ENCODE data around the gene TBX1.
A peak's percentile ranks its signal among the peaks of the same experiment; 100 is the strongest.

Gene TBX1

DNA sequence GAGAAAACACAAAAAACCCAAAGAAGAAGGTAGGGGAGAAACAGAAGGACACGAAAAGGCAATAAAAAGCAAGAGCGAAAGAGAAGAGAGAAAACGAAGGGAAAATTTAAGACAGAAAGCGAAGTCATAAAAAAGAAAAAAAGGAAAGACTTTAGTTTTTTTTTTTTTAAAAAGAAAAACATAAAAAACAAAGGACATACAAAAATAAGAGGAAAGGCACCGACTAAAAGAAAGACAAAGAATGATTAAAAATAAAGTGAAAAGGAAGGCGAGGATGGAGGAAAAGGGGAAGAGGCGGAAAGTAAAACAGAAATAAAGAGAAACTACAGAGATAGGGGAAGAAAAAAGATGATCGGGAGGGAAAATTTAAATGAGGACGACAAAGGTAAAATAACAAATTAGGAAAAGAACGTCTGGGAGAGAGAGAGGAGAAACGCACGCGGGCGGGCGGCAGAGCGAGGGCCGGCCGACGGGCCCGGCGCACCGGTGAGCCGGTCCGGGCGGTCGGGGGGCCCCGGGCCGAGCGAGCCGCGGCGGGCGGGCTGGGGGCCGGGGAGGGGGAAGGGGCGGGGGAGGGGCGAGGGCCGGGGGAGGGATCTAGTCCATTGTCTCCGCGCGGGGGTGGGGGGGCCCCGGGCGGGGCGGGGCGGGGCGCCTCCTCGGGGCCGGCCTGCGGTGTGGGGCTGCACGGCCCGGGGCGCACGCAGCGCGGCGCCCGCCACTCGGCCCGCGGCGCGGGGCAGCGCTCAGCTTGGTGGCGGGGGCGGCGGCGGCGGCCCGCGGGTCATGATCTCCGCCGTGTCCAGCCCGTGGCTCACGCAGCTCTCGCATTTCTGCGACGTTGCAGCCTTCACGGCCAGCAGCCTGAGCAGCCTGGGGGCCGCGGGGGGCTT is at the start of gene TBX1:
TSS of gene TBX1 (plus strand) at position 721 of the 893 bp plus-strand sequence. CDS start at position 787, 66 bp downstream.
- no peak for DNase-seq (ENCODE audit: low spot score)

DNA sequence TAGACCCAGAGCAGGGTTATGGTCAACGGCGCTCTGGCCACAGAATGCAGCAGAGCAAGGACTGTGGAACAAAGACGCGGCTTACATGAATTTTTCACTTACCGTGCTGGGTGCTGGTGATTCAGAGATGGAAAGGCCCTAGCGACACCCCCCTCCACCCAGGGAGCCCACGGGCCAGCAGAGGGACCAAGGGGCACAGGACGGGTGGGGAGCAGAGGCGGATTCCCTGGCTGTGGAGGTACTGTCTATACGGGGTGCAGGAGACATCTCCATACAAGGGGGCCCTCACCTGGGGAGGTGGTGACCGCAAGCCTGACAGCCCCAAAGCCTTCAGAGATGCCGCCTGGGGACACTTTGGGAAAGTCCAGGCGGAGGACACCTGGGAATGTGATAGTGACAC is 47.3 kb upstream of the TBX1 start:
- DNase-seq (ENCODE audit: low spot score), result no peak

DNA sequence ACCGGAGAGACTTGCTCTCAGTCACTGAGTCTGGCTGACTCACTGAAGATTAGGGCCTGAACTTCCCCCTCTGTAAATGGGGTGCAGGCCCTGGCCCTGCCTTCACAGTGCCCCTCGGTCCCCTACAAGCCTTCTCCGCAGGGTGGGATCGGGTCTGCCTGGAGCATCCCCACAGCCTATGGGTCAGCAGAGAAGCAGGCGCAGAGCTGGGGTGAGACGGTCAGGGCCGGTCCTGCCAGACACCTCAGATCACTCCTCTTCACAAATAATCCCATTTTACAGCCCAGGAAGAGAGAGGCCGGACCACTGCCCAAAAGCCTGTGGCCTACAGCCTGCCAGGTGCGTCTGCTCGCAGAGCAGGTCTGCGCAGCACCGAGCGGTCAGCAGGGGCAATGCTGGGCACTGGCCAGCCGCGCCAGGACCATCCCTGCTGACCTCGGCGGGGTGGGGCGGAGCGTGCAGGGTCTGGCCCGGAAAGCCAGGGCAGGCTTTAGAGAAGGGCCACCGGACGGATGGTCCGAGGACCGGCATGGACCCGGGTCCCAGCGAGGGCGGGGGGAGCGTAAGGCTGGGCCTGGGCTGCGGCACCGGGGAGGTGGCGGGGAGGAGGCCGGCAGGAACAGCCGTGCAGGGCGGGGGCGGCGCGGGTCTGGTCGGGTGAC is 46.8 kb upstream of the TBX1 start:
- peak; percentile 37 for DNase-seq (ENCODE audit: low spot score)

- peak; percentile 40 for DNase-seq (ENCODE audit: low spot score)
Measured at GRCh38 chr22:19714312-19715187, 46.0 kb upstream of the TBX1 start, which contains the start of gene SEPTIN5. Gene SEPTIN5, plus strand, starts transcription at chr22:19714503. Its CDS starts 86 bp downstream, at chr22:19714589.

- no peak for DNase-seq (ENCODE audit: low spot score)
Measured at GRCh38 chr22:19715188-19715930, 45.2 kb upstream of the TBX1 start.

- no peak for DNase-seq (ENCODE audit: low spot score)
Measured at GRCh38 chr22:19716041-19716828, 44.3 kb upstream of the TBX1 start.

DNA sequence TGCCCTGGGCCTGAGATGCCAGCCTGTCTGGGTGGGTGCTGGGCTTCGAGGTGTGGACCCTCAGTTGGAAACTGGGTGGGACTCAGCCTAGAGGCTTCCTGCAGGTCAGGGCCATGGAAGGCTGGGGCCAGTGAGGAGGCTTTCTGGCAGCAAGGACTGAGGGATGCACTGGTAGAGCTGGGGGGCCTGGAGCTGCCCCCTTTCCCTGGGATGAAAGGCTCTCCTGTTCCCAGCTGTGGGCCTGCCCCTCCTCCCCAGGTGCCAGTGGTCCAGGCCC is 43.8 kb upstream of the TBX1 start:
- no peak for DNase-seq (ENCODE audit: low spot score)

DNA sequence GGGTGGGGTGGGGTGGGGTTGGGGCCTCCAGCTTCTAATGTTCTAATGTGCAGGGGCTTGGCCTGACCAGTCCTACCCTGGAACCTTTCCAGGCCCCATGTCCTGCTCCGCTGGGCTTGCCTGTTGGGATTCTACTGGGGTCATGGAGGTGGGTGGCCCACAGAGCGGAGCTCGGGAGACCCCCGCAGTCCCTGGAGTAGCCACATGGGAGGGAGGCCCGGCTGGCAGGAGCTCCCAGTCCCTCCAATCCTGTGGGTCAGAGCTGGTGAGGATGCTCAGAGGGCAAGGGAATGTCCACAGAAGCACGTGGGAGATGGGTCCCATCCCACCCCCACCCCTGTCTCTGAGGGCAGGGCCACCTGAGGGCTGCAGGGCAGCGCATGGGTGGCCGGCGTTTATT is 43.4 kb upstream of the TBX1 start:
- DNase-seq (ENCODE audit: low spot score), result peak; percentile 23

DNA sequence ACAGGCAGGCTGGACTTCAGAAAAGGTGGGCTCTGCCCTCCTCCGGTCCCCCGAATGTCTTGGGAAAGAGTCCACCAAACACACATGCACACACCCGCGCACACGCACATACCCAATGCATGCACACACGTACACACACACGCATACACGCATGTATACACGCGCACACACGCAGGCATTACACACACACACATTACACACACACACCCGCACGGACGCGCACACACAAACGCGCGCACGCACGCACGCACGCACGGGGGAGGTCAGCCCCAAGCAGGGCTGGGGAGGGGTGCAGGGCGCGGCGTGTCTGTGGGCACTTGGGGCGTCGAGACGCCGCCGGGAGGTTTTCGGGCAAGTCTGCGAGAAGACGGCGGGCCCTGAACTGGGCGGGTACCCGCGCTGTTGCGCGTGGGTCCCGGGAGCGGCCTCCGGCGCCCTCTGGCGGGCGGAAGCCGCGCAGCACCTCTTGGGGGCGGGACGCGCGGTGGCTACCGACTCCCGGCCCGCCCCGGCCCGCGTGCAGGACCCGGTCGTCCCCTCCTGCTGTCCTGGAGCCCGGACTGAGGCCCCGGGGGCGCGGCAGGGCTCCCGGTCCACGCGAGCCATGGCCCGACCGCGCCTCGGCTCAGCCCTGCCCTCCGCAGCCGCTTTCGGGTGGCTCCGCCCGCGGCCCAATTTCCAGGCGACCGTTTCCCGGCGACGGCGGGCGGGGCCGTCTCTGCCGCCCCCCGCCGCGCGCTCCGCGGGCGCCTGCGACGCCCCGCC is 42.7 kb upstream of the TBX1 start:
- DNase-seq (ENCODE audit: low spot score), result peak; percentile 93

- no peak for DNase-seq (ENCODE audit: low spot score)
Measured at GRCh38 chr22:19718456-19719049, 42.0 kb upstream of the TBX1 start.

GRCh38 chr22:19719050-19719482 is 41.5 kb upstream of the TBX1 start:
- no peak for DNase-seq (ENCODE audit: low spot score)

DNA sequence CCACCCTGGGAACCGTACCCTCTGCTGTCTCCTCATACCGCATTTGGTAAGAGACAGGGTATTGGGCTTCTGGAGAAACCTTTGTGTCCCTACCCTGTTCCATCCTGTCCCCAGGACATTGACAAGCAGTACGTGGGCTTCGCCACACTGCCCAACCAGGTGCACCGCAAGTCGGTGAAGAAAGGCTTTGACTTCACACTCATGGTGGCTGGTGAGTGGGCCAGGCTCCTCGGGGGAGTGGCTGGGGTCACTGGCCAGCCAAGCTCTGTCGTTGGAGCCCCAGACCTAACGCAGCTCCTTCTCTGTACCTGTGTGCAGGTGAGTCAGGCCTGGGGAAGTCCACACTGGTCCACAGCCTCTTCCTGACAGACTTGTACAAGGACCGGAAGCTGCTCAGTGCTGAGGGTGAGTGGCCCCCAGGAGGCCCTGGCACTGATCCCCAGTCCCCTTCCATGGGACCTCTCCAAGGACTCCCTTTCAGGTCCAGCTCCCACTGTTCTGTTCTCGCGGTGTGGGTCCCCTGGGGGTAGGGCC is 41.0 kb upstream of the TBX1 start:
- DNase-seq (ENCODE audit: low spot score), result no peak

- no peak for DNase-seq (ENCODE audit: low spot score)
Measured at GRCh38 chr22:19720150-19720827, 40.3 kb upstream of the TBX1 start.

DNA sequence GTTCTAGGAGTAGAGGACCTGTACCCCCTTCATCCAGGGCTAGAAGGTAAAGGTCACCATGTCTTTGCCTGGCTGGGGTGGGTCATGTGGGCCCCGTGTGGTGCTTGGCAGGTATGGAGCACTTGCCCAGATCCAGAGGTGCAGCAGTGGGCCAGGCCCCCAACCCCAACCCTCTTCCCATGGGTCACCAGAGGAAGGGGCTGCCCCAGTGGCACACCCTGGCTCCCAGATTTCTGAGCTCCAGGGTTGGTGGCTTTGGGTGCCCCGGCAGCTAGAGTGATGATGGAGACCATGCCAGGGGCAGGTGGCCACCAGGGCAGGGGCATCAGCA is 39.6 kb upstream of the TBX1 start:
- no peak for DNase-seq (ENCODE audit: low spot score)

DNA sequence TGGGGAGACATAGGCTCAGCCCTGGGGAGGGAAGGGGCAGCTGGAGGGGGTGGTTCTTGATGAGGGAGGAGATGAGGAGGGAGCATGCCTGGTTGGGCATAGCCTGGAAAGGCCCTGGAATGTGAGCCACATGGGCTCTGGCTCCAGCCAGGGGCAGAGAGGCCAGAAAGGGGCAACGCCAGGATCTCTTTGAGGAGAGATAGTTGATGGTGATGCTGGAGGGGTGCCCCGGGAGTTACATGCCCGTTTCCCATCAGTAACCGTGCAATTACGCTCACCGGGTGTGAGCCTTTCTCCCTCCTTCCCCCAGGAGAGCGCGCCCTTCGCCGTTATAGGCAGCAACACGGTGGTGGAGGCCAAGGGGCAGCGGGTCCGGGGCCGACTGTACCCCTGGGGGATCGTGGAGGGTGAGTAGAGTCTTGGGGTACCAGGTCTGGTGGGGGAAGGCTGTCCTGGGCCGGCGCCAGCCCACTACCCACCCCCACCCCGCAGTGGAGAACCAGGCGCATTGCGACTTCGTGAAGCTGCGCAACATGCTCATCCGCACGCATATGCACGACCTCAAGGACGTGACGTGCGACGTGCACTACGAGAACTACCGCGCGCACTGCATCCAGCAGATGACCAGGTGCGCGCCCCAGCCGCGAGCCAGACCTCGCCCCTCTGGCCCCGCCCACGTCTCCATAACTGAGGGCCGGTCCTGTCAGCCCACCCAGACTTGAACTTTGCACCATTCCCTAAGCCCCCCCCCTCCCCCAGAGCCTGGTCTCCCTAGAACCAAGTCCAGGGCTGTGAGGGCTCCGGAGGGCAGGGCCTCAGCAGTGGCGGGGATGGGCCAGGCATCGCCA is 39.0 kb upstream of the TBX1 start:
- DNase-seq (ENCODE audit: low spot score), result no peak

DNA sequence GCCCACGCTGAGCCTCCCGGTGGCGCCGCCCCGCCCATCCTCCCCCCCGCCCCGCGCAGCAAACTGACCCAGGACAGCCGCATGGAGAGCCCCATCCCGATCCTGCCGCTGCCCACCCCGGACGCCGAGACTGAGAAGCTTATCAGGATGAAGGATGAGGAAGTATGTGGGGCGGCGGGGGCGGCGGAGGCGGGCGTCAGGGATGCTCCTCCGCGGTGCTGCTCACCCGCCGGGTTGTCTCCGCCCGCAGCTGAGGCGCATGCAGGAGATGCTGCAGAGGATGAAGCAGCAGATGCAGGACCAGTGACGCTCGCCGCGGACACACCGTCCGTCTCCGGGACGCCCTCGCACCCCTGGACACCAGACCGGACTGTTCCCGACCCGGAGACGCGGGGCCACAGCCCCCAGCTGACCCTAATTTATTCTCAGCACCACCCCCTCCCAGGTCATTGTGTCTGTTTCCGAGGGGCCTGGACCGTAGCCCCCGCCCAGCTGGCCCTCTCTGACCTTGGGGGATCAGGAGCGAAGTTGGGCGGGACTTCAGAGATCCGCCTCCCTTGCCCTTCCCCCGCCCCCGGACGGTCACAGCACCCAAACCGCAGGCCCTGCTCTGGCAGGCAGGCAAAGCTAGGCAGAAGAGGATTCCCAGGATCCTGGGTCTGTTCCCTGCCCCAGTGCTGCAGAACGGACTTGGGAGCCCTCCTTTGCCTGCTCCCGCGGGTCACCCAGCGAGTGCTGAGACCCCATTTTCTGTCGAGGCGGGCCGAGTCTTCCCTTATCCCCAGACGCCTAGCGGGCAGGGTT is 38.2 kb upstream of the TBX1 start:
- no peak for DNase-seq (ENCODE audit: low spot score)

DNA sequence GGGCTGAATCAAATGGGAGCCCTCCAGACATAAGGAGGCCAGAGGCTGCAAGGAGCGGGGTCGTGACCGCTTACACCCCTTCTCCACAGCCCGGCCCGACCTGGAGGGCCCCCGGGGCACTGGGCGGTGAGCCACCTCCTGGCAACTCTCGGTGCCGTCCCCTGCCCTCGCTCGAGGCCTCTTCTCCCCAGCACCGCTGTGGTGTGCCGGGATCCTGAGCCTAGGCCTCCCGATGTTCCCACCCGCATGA is 37.7 kb upstream of the TBX1 start:
- no peak for DNase-seq (ENCODE audit: low spot score)

Data from hepatic stellate cell (primary cell).